ENCODE measurements around the gene RAP1B.

RAP1B gene

GRCh38 chr12:68610370-68611093, at the start of gene RAP1B:
Gene RAP1B, plus strand, starts transcription at chr12:68610899. Its CDS starts 37,826 bp downstream, at chr12:68648725.
- DNase-seq, result peak; percentile 96

GRCh38 chr12:68561830-68562229, 48.9 kb upstream of the RAP1B start:
- no peak for DNase-seq

GRCh38 chr12:68564166-68564565, 46.5 kb upstream of the RAP1B start:
- DNase-seq, result no peak

- no peak for DNase-seq
These were observed 45.3 kb upstream of the RAP1B start for GRCh38 chr12:68565391-68565903.

- no peak for DNase-seq
These were observed 41.7 kb upstream of the RAP1B start for GRCh38 chr12:68568922-68569569.

GRCh38 chr12:68572661-68573060, 38.0 kb upstream of the RAP1B start:
- DNase-seq, result no peak

- no peak for DNase-seq
These were observed 37.3 kb upstream of the RAP1B start for GRCh38 chr12:68573406-68573805.

GRCh38 chr12:68577949-68578348, 32.8 kb upstream of the RAP1B start:
- DNase-seq, result no peak

- no peak for DNase-seq
These were observed 31.9 kb upstream of the RAP1B start for GRCh38 chr12:68578765-68579164.

- DNase-seq, result no peak
These were observed 31.4 kb upstream of the RAP1B start for GRCh38 chr12:68579254-68579653.

- no peak for DNase-seq
These were observed 29.8 kb upstream of the RAP1B start for GRCh38 chr12:68580911-68581310.

GRCh38 chr12:68581926-68582325, 28.8 kb upstream of the RAP1B start:
- no peak for DNase-seq

- no peak for DNase-seq
These were observed 24.7 kb upstream of the RAP1B start for GRCh38 chr12:68585966-68586365.

GRCh38 chr12:68587448-68587873, 23.2 kb upstream of the RAP1B start:
- DNase-seq, result no peak

- DNase-seq, result no peak
These were observed 21.5 kb upstream of the RAP1B start for GRCh38 chr12:68589194-68589593.

- DNase-seq, result no peak
These were observed 18.8 kb upstream of the RAP1B start for GRCh38 chr12:68591734-68592418.

GRCh38 chr12:68595241-68595640, 15.5 kb upstream of the RAP1B start:
- no peak for DNase-seq

- DNase-seq, result no peak
These were observed 8.9 kb upstream of the RAP1B start for GRCh38 chr12:68601767-68602166.

GRCh38 chr12:68602720-68603119, 8.0 kb upstream of the RAP1B start:
- no peak for DNase-seq

GRCh38 chr12:68608191-68608590, 2.5 kb upstream of the RAP1B start:
- DNase-seq, result no peak

- DNase-seq, result no peak
These were observed 715 bp upstream of the RAP1B start for GRCh38 chr12:68609998-68610369.

GRCh38 chr12:68611094-68611805, 551 bp downstream of the RAP1B start:
- peak; percentile 81 for DNase-seq

GRCh38 chr12:68611806-68612160, 1.1 kb downstream of the RAP1B start:
- DNase-seq, result no peak

Data from activated effector memory CD4-positive, alpha-beta T cell treated with anti-CD3 and anti-CD28 coated beads, Interleukin-2, amount 50 U/mL, for 16 hours (primary cell).